HEK293 (cell line): ENCODE results near the gene PPP1R12C.
"Not testable (repeated sequence)": the region's sequence is repeated elsewhere in the genome, so short reads cannot be mapped to it uniquely, and the experiment has no call there.

Experiments
- CTCF ChIA-PET: fragments of 350-600 bp; formaldehyde crosslinking; extraction: SDS; loops from one replicate; lab custom pipeline; 2021; ENCODE audit warnings: antibody characterized with exemption; lab: Yijun Ruan, JAX
- POLR2A ChIA-PET: fragments of 300-600 bp; formaldehyde crosslinking; extraction: SDS; loops from one replicate; lab custom pipeline; 2020; ENCODE audit warnings: antibody characterized with exemption, inconsistent platforms; lab: Yijun Ruan, JAX
- H3K27ac ChIP-seq: fragments of 200-500 bp; sonication (Bioruptor generic); 2 replicates; pipeline ENCODE4 v1.5.1; 2014; ENCODE audit warnings: low read depth, low read length, control low read depth, inconsistent platforms; ENCODE audit errors: extremely low read depth
- H3K36me3 ChIP-seq, 2 experiments: fragments of 200-500 bp in 1 of 2; sonication (Bioruptor generic) in 1 of 2; 1 replicate in 1 of 2; 2 replicates in 1 of 2; pipeline ENCODE4 v1.5.1; 2014 to 2017; ENCODE audit warnings: inconsistent platforms in 2 of 2, low read length in 2 of 2; ENCODE audit not compliant: control insufficient read depth in 2 of 2, insufficient read depth in 1 of 2
- H3K4me1 ChIP-seq: fragments of 200-500 bp; sonication (Bioruptor generic); 2 replicates; pipeline ENCODE4 v1.5.1; 2014; ENCODE audit warnings: mild to moderate bottlenecking, low read length, inconsistent platforms; ENCODE audit not compliant: control insufficient read depth, insufficient read depth
- H3K4me3 ChIP-seq: 2 replicates; pipeline ENCODE4 v1.5.1; 2011; ENCODE audit warnings: low read depth, mild to moderate bottlenecking, control low read depth, low read length, moderate library complexity
- H3K9me3 ChIP-seq: fragments of 200-500 bp; sonication (Bioruptor generic); 2 replicates; pipeline ENCODE4 v1.5.1; 2014; ENCODE audit warnings: low read depth, low read length, inconsistent platforms; ENCODE audit not compliant: control insufficient read depth, insufficient read depth
- BCL11A ChIP-seq: fragments of 450-650 bp; formaldehyde crosslinking; IDR thresholded peaks from 2 replicates; pipeline ENCODE4 v1.5.1; 2016; ENCODE audit warnings: low read depth, missing biosample characterization, missing genetic modification characterization
- EGR2 ChIP-seq: fragments of 450-650 bp; formaldehyde crosslinking; IDR thresholded peaks from 2 replicates; pipeline ENCODE4 v1.5.1; 2016; ENCODE audit warnings: low read depth, missing biosample characterization, missing genetic modification characterization
- IKZF3 ChIP-seq: fragments of 450-650 bp; IDR thresholded peaks from 2 replicates; pipeline ENCODE4 v1.5.0; 2018; ENCODE audit warnings: missing biosample characterization, mild to moderate bottlenecking, missing genetic modification characterization, moderate library complexity
- KLF8 ChIP-seq: fragments of 450-650 bp; formaldehyde crosslinking; IDR thresholded peaks from 2 replicates; pipeline ENCODE4 v1.5.1; 2016; ENCODE audit warnings: missing biosample characterization, missing genetic modification characterization
- KLF9 ChIP-seq: fragments of 450-650 bp; formaldehyde crosslinking; IDR thresholded peaks from 2 replicates; pipeline ENCODE4 v1.5.1; 2016; ENCODE audit warnings: missing biosample characterization, missing genetic modification characterization, low read depth
- MEIS1 ChIP-seq: sonication (generic); formaldehyde crosslinking; IDR thresholded peaks from 2 replicates; pipeline ENCODE4 v1.8.1; 2022; ENCODE audit warnings: missing genetic modification reagents, mild to moderate bottlenecking, borderline replicate concordance
- RBAK ChIP-seq: fragments of 450-650 bp; formaldehyde crosslinking; IDR thresholded peaks from 2 replicates; pipeline ENCODE4 v1.5.1; 2016; ENCODE audit warnings: missing biosample characterization, missing genetic modification characterization
- SP2 ChIP-seq: fragments of 450-650 bp; formaldehyde crosslinking; IDR thresholded peaks from 2 replicates; pipeline ENCODE4 v1.5.1; 2016; ENCODE audit warnings: missing biosample characterization, missing genetic modification characterization
- SP3 ChIP-seq: fragments of 450-650 bp; formaldehyde crosslinking; IDR thresholded peaks from 2 replicates; pipeline ENCODE4 v1.5.1; 2016; ENCODE audit warnings: missing biosample characterization, missing genetic modification characterization
- WT1 ChIP-seq: fragments of 450-650 bp; formaldehyde crosslinking; IDR thresholded peaks from 2 replicates; pipeline ENCODE4 v1.5.1; 2016; ENCODE audit warnings: missing biosample characterization, missing genetic modification characterization
- ZBTB17 ChIP-seq: fragments of 450-650 bp; formaldehyde crosslinking; IDR thresholded peaks from 2 replicates; pipeline ENCODE4 v1.5.1; 2016; ENCODE audit warnings: missing biosample characterization, missing genetic modification characterization
- ZBTB6 ChIP-seq: fragments of 450-650 bp; formaldehyde crosslinking; IDR thresholded peaks from 2 replicates; pipeline ENCODE4 v1.5.1; 2017; ENCODE audit warnings: missing biosample characterization, missing genetic modification characterization
- ZFHX2 ChIP-seq: fragments of 450-650 bp; formaldehyde crosslinking; conservative IDR thresholded peaks from 2 replicates; pipeline ENCODE4 v1.5.1; 2016; ENCODE audit warnings: missing biosample characterization, missing genetic modification characterization
- ZNF274 ChIP-seq, 2 experiments: fragments of 200-500 bp in 1 of 2; fragments of 450-650 bp in 1 of 2; sonication (Bioruptor generic) in 1 of 2; formaldehyde crosslinking in 1 of 2; IDR thresholded peaks; 2 replicates each; pipeline versions ENCODE4 v1.5.1 to v1.6.1; 2014 to 2016; ENCODE audit warnings: borderline replicate concordance in 1 of 2, inconsistent platforms in 1 of 2, low read length in 1 of 2, missing biosample characterization in 1 of 2, missing genetic modification characterization in 1 of 2
- ZNF335 ChIP-seq: fragments of 450-650 bp; formaldehyde crosslinking; conservative IDR thresholded peaks from 2 replicates; pipeline ENCODE4 v1.5.1; 2016; ENCODE audit warnings: missing biosample characterization, missing genetic modification characterization
- ZNF626 ChIP-seq: fragments of 450-650 bp; sonication (Bioruptor Pico); formaldehyde crosslinking; IDR thresholded peaks from 2 replicates; pipeline ENCODE4 v1.5.1; 2018; ENCODE audit warnings: missing biosample characterization, missing genetic modification characterization, inconsistent platforms
- TF ChIP-seq, protein P1 (sequence below): fragments of 450-650 bp; formaldehyde crosslinking; optimal IDR thresholded peaks from 2 replicates; pipeline ENCODE3; 2016; ENCODE audit warnings: missing biosample characterization, mild to moderate bottlenecking, missing genetic modification characterization
- TF ChIP-seq, protein P2 (sequence below): fragments of 450-650 bp; formaldehyde crosslinking; IDR thresholded peaks from 2 replicates; pipeline ENCODE4 v1.5.1; 2017; ENCODE audit warnings: missing biosample characterization, mild to moderate bottlenecking, missing genetic modification characterization, moderate library complexity

The PPP1R12C gene

DNA sequence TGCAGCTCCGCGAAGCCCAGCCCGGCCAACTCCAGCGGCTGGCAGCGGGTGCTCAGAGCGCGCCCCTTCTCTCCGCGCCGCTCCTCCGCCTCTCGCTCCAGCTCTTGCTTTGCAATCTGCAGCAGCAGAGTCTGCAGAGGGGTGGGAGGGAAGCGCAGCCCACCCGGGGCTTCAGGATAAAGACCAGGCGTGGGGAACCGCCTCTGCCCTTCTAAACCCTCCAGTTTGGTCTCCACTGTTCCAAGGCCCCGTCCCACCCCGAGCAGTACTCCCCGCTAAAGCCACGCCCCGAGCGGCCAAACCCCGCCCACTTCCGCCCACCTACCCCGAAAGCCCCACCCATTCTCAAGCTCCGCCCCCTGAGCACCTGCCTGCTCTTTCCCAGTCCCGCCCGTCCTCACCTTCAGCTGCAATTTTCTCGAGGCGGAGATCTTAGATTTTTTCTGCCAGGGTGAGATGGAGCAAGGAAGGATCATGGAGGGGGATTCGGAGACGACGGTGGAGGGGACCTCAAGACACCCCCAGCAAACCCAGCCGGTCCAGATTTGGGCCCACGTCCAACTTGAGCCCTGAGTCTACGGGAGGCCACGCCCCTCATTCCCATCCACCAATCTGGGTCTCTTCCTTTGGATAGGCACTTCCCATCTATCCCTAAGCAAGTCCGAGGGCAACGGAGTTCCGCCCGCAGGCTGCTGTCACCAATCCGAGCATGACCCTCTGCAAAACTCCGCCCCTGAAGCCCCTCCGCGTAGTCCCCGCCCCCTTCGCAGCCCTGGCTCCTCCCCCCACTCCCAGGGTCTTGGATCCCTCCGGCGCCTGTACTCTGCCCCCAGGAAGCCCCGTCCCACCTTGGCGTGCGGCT lies 39.0 kb upstream of the PPP1R12C start:
- Histone ChIP-seq H3K4me1 (peaks cover 6% of the 10 kb centered on the region), H3K27ac (no peak overlapping the region), H3K36me3 (no peaks in the 10 kb centered on the region), H3K4me3 (peak overlapping the region; percentile 7; the same call in 1 of the 2 replicates), H3K9me3 (no peaks in the 10 kb centered on the region)
- CTCF ChIA-PET = interaction anchor here (0.8 to 1.2 kb wide), 3 partner anchors 10 to 498 kb away, joined by 3 to 6 read pairs (median 4); no protein-coding TSS in a partner anchor
- TF ChIP-seq SP2 (tag by site-specific recombination) (peak; percentile 70), ZNF274 (IDR thresholded peaks at IDR 0.05; ENCODE audit: low read length) (no peak), ZNF274 (tag by site-specific recombination; IDR thresholded peaks at IDR 0.05; ENCODE audit: borderline replicate concordance) (no peak), ZFHX2 (tag by site-specific recombination) (peak; percentile 61), BCL11A (no peak), MEIS1 (no peak), ZBTB17 (tag by site-specific recombination) (peak; percentile 30; the same call in 1 of the 2 replicates), SP3 (tag by site-specific recombination) (peak; percentile 82), ZNF626 (tag by site-specific recombination) (no peak), WT1 (no peak), KLF8 (peak; percentile 88), ZNF335 (tag by site-specific recombination) (0 out of 2 replicates have a peak, but pooled peaks have one; percentile 42), EGR2 (tag by site-specific recombination) (peak; percentile 59), KLF9 (tag by site-specific recombination) (0 out of 2 replicates have a peak, but pooled peaks have one; percentile 39), IKZF3 (tag by site-specific recombination) (0 out of 2 replicates have a peak, but pooled peaks have one; percentile 42), RBAK (tag by site-specific recombination) (no peak), ZBTB6 (tag by site-specific recombination) (peak; percentile 36; the same call in 1 of the 2 replicates)
- TF ChIP-seq, protein P1, sequence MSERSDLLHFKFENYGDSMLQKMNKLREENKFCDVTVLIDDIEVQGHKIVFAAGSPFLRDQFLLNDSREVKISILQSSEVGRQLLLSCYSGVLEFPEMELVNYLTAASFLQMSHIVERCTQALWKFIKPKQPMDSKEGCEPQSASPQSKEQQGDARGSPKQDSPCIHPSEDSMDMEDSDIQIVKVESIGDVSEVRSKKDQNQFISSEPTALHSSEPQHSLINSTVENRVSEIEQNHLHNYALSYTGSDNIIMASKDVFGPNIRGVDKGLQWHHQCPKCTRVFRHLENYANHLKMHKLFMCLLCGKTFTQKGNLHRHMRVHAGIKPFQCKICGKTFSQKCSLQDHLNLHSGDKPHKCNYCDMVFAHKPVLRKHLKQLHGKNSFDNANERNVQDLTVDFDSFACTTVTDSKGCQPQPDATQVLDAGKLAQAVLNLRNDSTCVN = peak; percentile 17
- TF ChIP-seq, protein P2, sequence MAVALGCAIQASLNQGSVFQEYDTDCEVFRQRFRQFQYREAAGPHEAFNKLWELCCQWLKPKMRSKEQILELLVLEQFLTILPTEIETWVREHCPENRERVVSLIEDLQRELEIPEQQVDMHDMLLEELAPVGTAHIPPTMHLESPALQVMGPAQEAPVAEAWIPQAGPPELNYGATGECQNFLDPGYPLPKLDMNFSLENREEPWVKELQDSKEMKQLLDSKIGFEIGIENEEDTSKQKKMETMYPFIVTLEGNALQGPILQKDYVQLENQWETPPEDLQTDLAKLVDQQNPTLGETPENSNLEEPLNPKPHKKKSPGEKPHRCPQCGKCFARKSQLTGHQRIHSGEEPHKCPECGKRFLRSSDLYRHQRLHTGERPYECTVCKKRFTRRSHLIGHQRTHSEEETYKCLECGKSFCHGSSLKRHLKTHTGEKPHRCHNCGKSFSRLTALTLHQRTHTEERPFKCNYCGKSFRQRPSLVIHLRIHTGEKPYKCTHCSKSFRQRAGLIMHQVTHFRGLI (tag by site-specific recombination) = 0 out of 2 replicates have a peak, but pooled peaks have one; percentile 42
- POLR2A ChIA-PET = interaction anchor here (0.6 to 1.2 kb wide), 5 partner anchors 10 to 101 kb away, joined by 3 to 6 read pairs (median 3); no protein-coding TSS in a partner anchor

- not testable (repeated sequence) for H3K4me3 ChIP-seq, H3K36me3 ChIP-seq, H3K27ac ChIP-seq, H3K9me3 ChIP-seq, H3K4me1 ChIP-seq
- ChIA-PET CTCF (interaction anchor here (0.8 to 1.2 kb wide), 3 partner anchors 9 to 499 kb away, joined by 3 to 6 read pairs (median 4); no protein-coding TSS in a partner anchor), POLR2A (interaction anchor here (0.6 to 1.2 kb wide), 3 partner anchors 9 to 15 kb away, joined by 3 to 4 read pairs (median 3); no protein-coding TSS in a partner anchor)
These were observed 38.3 kb upstream of the PPP1R12C start for GRCh38 chr19:55155784-55156183.
